Hepatocyte (in vitro differentiated cells): ENCODE measurements around the gene RANBP3.

Source experiments
- CTCF ChIP-seq: fragments of 200-600 bp; sonication (generic); IDR thresholded peaks from 2 replicates; pipeline ENCODE4 v1.5.1; 2016; ENCODE audit warnings: antibody characterized with exemption, mild to moderate bottlenecking; ENCODE audit not compliant: poor library complexity
- EZH2phosphoT487 ChIP-seq: fragments of 200-600 bp; sonication (generic); IDR thresholded peaks from one replicate; pipeline ENCODE4 v1.6.1; 2018; ENCODE audit warnings: antibody characterized with exemption, mild to moderate bottlenecking, low read depth, moderate library complexity; ENCODE audit not compliant: unreplicated experiment, severe bottlenecking

DNA sequence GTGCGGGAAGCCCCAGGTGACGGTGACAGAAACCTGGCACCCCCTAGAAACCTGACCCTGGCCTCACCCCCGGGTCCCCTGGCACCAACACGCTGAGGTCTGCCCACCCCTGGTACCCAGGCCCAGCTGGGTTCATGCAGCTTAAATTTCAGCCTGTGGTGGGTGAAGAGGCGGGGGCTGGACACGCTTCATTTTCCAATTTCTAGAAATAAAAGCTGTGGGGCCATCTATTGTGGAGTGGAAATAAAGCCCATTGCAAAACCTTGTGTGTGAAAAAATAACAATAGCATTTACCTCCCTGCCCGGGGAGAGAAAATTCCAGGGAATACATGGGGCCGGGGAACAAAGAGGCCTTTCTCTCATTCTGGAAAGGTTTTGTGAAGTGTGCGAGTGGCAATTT is 100.1 kb downstream of the RANBP3 start:
- TF ChIP-seq CTCF (no peak), EZH2phosphoT487 (no peak)
